Panc1 (cell line): ENCODE results near the gene IRX4.

ENCODE experiments used
- POLR2AphosphoS5 ChIP-seq: IDR thresholded peaks from 2 replicates; pipeline ENCODE4 v1.6.1; 2012; ENCODE audit warnings: mild to moderate bottlenecking, low read depth, low read length, moderate library complexity
- SIN3A ChIP-seq: IDR thresholded peaks from 2 replicates; pipeline ENCODE4 v1.6.1; 2012; ENCODE audit warnings: low read depth, mild to moderate bottlenecking, low read length, moderate library complexity, borderline replicate concordance; ENCODE audit not compliant: insufficient read depth
- TCF7L2 ChIP-seq: IDR thresholded peaks from 2 replicates; pipeline ENCODE4 v1.6.1; 2011; ENCODE audit warnings: mild to moderate bottlenecking, low read depth, low read length, inconsistent platforms
- TF ChIP-seq, protein P1 (sequence below): fragments of 450-650 bp; IDR thresholded peaks from 2 replicates; pipeline ENCODE4 v1.5.1; 2017; ENCODE audit warnings: mild to moderate bottlenecking
- TF ChIP-seq, protein P2 (sequence below), 2 experiments: IDR thresholded peaks; 2 replicates each; pipeline ENCODE4 v1.6.1; 2011 to 2012; ENCODE audit warnings: low read depth in 2 of 2, control low read depth in 1 of 2, low read length in 1 of 2, mild to moderate bottlenecking in 1 of 2, moderate library complexity in 1 of 2; ENCODE audit not compliant: insufficient read depth in 1 of 2

DNA sequence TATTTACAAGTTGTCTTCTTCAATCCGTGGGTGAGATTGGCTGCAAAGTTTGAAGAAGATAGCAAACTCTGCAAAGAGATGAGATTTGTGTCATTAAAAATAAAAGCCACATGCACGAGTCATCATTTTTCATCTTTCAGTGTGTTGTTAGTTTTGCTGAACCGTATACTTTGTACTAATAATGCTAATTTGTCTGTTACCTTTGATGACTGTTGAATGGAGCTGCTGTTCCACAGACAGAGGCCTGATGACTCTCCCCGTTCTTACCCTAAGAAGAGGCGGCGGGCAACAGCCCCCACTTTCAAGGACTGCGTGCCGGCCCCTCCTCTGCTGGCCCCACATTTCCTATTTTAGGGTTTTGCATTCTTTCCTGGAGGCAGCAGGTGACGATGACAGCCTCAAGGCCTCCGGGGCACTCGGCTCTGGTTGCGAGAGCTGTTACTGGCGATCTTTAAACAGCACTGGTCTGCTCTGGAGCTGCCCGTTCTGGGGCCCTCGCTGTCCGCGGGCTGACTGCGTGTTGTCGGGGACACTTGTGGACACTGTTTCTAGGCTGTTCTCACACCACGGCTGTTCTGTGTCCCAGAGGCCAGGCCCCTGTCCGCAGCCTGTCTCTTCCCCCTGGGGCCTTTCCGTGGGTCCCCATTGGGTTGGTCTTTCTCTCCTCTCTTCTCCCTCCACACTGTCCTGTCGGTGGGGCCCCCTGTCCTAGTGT lies 46.4 kb downstream of the IRX4 start:
- TF ChIP-seq, protein P1, sequence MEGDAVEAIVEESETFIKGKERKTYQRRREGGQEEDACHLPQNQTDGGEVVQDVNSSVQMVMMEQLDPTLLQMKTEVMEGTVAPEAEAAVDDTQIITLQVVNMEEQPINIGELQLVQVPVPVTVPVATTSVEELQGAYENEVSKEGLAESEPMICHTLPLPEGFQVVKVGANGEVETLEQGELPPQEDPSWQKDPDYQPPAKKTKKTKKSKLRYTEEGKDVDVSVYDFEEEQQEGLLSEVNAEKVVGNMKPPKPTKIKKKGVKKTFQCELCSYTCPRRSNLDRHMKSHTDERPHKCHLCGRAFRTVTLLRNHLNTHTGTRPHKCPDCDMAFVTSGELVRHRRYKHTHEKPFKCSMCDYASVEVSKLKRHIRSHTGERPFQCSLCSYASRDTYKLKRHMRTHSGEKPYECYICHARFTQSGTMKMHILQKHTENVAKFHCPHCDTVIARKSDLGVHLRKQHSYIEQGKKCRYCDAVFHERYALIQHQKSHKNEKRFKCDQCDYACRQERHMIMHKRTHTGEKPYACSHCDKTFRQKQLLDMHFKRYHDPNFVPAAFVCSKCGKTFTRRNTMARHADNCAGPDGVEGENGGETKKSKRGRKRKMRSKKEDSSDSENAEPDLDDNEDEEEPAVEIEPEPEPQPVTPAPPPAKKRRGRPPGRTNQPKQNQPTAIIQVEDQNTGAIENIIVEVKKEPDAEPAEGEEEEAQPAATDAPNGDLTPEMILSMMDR: no peak
- TF ChIP-seq SIN3A: no peak
- no peak for TF ChIP-seq TCF7L2
- no peak for TF ChIP-seq POLR2AphosphoS5
- TF ChIP-seq, protein P2, sequence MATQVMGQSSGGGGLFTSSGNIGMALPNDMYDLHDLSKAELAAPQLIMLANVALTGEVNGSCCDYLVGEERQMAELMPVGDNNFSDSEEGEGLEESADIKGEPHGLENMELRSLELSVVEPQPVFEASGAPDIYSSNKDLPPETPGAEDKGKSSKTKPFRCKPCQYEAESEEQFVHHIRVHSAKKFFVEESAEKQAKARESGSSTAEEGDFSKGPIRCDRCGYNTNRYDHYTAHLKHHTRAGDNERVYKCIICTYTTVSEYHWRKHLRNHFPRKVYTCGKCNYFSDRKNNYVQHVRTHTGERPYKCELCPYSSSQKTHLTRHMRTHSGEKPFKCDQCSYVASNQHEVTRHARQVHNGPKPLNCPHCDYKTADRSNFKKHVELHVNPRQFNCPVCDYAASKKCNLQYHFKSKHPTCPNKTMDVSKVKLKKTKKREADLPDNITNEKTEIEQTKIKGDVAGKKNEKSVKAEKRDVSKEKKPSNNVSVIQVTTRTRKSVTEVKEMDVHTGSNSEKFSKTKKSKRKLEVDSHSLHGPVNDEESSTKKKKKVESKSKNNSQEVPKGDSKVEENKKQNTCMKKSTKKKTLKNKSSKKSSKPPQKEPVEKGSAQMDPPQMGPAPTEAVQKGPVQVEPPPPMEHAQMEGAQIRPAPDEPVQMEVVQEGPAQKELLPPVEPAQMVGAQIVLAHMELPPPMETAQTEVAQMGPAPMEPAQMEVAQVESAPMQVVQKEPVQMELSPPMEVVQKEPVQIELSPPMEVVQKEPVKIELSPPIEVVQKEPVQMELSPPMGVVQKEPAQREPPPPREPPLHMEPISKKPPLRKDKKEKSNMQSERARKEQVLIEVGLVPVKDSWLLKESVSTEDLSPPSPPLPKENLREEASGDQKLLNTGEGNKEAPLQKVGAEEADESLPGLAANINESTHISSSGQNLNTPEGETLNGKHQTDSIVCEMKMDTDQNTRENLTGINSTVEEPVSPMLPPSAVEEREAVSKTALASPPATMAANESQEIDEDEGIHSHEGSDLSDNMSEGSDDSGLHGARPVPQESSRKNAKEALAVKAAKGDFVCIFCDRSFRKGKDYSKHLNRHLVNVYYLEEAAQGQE (IDR thresholded peaks at IDR 0.05; ENCODE audit: insufficient read depth in 1 of 2, low read depth in 2 of 2, low read length in 1 of 2): no peak
